ENCODE results near the gene OMA1. TPM values are rescaled to one million over a fixed set of nuclear protein-coding genes. Genes with fewer than 3 reads are reported as not detected.

The OMA1 gene
- total RNA-seq, result 26.8 and 32.0 TPM in 2 replicates
- long read RNA-seq, partial matches to known transcripts, result 4 of 103 reads
- long read RNA-seq, other reads (novel, unspliced or antisense), result 99 of 103 reads

DNA sequence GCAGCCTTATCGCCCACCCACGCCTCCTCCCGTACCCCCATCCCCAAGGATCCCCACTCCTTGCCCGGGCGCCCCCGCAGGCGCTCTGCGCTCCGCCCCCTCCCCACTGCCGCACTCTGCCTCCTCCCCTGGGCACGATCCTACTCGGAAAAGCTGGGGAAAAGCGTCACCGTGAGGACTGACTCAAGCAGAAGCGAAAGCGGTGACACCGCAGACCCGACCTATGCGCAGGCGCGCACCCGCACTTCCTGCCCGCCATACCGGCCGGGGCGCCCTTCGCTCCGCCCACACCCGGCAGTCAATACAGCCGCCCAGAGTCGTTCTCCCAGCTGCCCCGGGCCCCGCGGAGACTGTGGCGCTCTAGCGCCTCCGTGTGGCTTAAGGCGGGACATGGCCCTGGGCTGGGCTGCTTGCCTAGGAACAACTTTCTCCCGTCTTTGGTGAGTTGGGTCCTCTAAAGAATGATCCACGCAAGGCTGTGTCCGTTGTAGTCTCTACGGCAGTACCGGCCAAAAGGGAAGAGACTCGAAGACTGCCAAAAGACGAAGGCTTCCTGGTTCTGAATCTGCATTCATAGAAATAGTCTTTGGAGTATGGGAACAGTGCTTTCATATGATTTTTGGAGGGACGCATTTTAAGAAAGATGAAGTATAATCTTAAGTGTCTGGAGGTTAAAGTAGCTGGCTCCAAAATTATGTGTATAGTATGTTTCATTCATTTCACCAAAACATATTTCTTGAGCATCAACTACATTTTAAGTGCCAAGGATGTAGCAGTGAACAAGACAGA is at the start of gene OMA1:
Gene OMA1, minus strand, starts transcription at position 207 of the 789 bp plus-strand sequence. CDS start 7,432 bp downstream, outside the sequence.
- DNase-seq (ENCODE audit: low spot score, unreplicated experiment), result peak; percentile 96
- Mint-ChIP-seq H3K27ac (peak within 1 kb of the TSS; percentile 97), H3K9me3 (ENCODE audit: low read depth) (peaks cover 3% of the 10 kb centered on the region), H3K36me3 (ENCODE audit: insufficient read depth) (peaks cover 2% of the 10 kb centered on the region), H3K27me3 (no peaks in the 10 kb centered on the region), H3K4me1 (ENCODE audit: low read depth) (peaks cover 69% of the 10 kb centered on the region), H3K4me3 (ENCODE audit: low read depth) (peak within 1 kb of the TSS; percentile 84)
- TF ChIP-seq, protein P1, sequence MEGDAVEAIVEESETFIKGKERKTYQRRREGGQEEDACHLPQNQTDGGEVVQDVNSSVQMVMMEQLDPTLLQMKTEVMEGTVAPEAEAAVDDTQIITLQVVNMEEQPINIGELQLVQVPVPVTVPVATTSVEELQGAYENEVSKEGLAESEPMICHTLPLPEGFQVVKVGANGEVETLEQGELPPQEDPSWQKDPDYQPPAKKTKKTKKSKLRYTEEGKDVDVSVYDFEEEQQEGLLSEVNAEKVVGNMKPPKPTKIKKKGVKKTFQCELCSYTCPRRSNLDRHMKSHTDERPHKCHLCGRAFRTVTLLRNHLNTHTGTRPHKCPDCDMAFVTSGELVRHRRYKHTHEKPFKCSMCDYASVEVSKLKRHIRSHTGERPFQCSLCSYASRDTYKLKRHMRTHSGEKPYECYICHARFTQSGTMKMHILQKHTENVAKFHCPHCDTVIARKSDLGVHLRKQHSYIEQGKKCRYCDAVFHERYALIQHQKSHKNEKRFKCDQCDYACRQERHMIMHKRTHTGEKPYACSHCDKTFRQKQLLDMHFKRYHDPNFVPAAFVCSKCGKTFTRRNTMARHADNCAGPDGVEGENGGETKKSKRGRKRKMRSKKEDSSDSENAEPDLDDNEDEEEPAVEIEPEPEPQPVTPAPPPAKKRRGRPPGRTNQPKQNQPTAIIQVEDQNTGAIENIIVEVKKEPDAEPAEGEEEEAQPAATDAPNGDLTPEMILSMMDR (IDR thresholded peaks at IDR 0.05; ENCODE audit: unreplicated experiment), result peak; percentile 95

DNA sequence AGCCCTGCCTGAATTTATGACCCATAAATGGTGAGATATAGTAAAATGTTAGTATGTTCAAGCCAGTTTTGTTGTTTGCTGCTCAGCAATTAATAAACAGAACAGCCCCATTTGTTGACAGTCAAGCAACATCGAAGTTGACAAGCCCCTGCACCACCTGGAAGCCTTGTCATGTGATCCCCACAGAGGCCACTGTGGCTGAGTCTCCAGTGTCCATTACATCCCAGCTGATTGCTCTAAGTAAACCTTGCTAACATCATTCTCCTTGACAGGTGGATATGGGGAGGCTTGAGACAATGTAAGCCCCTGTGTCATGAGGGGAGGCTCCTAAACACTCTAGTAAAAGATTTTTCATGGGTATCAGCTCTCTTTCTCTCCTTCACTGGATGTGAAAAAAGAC is 48.0 kb upstream of the OMA1 start:
- TF ChIP-seq, protein P1 (IDR thresholded peaks at IDR 0.05; ENCODE audit: unreplicated experiment), result no peak
- Mint-ChIP-seq H3K36me3 (ENCODE audit: insufficient read depth) (no peaks in the 10 kb centered on the region), H3K27me3 (peaks cover 12% of the 10 kb centered on the region), H3K27ac (no peak overlapping the region), H3K4me1 (ENCODE audit: low read depth) (peaks cover 17% of the 10 kb centered on the region), H3K4me3 (ENCODE audit: low read depth) (no peak overlapping the region), H3K9me3 (ENCODE audit: low read depth) (peaks cover 4% of the 10 kb centered on the region)
- DNase-seq (ENCODE audit: low spot score, unreplicated experiment), result no peak

DNA sequence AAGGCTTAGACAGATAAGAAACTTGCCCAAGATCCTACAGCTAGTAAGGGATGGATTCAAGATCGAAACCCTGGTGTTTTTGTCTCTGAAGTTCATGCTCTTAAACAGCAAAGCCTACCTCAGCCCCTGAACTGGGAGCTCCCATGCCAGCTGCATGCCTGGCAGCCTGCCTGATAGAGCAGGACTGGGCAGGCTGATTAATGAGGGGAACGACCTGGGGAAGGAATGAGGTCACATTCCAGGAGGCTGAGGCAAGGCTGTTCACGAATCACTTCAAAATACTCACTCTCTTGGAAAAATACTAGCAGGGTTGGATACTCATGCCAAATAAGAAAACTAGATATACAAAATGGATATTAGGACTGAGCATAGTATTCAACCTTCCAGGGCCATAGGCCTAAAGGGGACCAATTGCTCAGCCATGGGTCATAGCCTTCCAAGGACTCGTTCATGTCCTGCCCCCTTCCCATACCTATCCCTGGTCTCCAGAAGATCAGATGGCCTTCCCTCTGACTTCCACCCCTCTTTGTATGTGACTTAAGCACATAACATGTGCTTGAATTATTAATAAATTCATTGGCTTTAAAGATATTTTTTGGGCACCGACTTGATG is 46.1 kb upstream of the OMA1 start:
- H3K27ac Mint-ChIP-seq, result peak overlapping the region; percentile 66
- H3K4me3 Mint-ChIP-seq (ENCODE audit: low read depth), result no peak overlapping the region
- peak; percentile 12 for DNase-seq (ENCODE audit: low spot score, unreplicated experiment)
- H3K9me3 Mint-ChIP-seq (ENCODE audit: low read depth), result peaks cover 4% of the 10 kb centered on the region
- H3K36me3 Mint-ChIP-seq (ENCODE audit: insufficient read depth), result no peaks in the 10 kb centered on the region
- peaks cover 3% of the 10 kb centered on the region for H3K27me3 Mint-ChIP-seq
- H3K4me1 Mint-ChIP-seq (ENCODE audit: low read depth), result peaks cover 20% of the 10 kb centered on the region
- TF ChIP-seq, protein P1 (IDR thresholded peaks at IDR 0.05; ENCODE audit: unreplicated experiment), result no peak

- Mint-ChIP-seq H3K4me3 (ENCODE audit: low read depth) (no peak overlapping the region), H3K36me3 (ENCODE audit: insufficient read depth) (no peaks in the 10 kb centered on the region), H3K27me3 (no peaks in the 10 kb centered on the region), H3K27ac (no peak overlapping the region), H3K4me1 (ENCODE audit: low read depth) (peaks cover 18% of the 10 kb centered on the region), H3K9me3 (ENCODE audit: low read depth) (peaks cover 4% of the 10 kb centered on the region)
- DNase-seq (ENCODE audit: low spot score, unreplicated experiment), result no peak
- TF ChIP-seq, protein P1 (IDR thresholded peaks at IDR 0.05; ENCODE audit: unreplicated experiment), result no peak
Observed at GRCh38 chr1:58591806-58592205, 45.3 kb upstream of the OMA1 start.

DNA sequence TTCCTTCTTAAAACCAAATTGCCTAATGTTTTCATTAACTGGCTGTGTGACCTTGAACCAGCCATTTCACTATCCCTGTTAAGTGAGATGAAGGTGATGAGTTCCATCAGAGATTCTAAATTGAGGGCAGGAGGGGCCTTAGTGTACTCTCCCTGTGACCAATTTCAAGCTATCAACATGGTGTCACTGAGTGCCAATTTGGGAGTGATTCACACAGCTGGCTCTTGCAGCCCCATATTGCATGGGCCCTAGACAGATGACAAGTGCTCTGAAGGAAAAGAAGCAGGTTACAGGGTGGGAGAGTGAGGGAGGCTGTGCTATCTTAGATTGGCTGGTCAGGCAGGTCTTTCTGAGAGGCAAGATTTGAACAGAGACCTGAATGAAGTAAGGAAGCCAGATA is 43.5 kb upstream of the OMA1 start:
- Mint-ChIP-seq H3K9me3 (ENCODE audit: low read depth) (peaks cover 4% of the 10 kb centered on the region), H3K27ac (no peak overlapping the region), H3K4me3 (ENCODE audit: low read depth) (no peak overlapping the region), H3K36me3 (ENCODE audit: insufficient read depth) (no peaks in the 10 kb centered on the region), H3K27me3 (peaks cover 9% of the 10 kb centered on the region), H3K4me1 (ENCODE audit: low read depth) (peaks cover 19% of the 10 kb centered on the region)
- no peak for DNase-seq (ENCODE audit: low spot score, unreplicated experiment)
- TF ChIP-seq, protein P1 (IDR thresholded peaks at IDR 0.05; ENCODE audit: unreplicated experiment), result no peak

All from progenitor cell of endocrine pancreas (in vitro differentiated cells).